ENCODE results near the gene LSM5.

- no peak for TF ChIP-seq ZFP3 (CRISPR knock-in tag; IDR thresholded peaks at IDR 0.05)
- TF ChIP-seq ZC3H10 (CRISPR knock-in tag; IDR thresholded peaks at IDR 0.05), result no peak
- TF ChIP-seq, protein P1, sequence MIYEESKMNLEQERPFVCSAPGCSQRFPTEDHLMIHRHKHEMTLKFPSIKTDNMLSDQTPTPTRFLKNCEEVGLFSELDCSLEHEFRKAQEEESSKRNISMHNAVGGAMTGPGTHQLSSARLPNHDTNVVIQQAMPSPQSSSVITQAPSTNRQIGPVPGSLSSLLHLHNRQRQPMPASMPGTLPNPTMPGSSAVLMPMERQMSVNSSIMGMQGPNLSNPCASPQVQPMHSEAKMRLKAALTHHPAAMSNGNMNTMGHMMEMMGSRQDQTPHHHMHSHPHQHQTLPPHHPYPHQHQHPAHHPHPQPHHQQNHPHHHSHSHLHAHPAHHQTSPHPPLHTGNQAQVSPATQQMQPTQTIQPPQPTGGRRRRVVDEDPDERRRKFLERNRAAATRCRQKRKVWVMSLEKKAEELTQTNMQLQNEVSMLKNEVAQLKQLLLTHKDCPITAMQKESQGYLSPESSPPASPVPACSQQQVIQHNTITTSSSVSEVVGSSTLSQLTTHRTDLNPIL (CRISPR knock-in tag; IDR thresholded peaks at IDR 0.05; ENCODE audit: low read depth), result no peak
- TF ChIP-seq ISL1 (CRISPR knock-in tag; IDR thresholded peaks at IDR 0.05), result no peak
Observed at GRCh38 chr7:32461484-32461883, 28.7 kb downstream of the LSM5 start.
